Measurements from ENCODE around the gene MPPED2.
"Not testable (repeated sequence)": the region's sequence is repeated elsewhere in the genome, so short reads cannot be mapped to it uniquely, and the experiment has no call there.

MPPED2 gene

GRCh38 chr11:30579415-30580175 is 6.6 kb downstream of the MPPED2 start:
- no peak for DNase-seq (ENCODE audit: low spot score)

GRCh38 chr11:30578406-30578805 is 7.7 kb downstream of the MPPED2 start:
- no peak for DNase-seq (ENCODE audit: low spot score)

GRCh38 chr11:30573951-30574350 is 12.2 kb downstream of the MPPED2 start:
- DNase-seq (ENCODE audit: low spot score): no peak

GRCh38 chr11:30568931-30569330 is 17.2 kb downstream of the MPPED2 start:
- no peak for DNase-seq (ENCODE audit: low spot score)

- no peak for DNase-seq (ENCODE audit: low spot score)
Measured at GRCh38 chr11:30567644-30568043, 18.5 kb downstream of the MPPED2 start.

- no peak for DNase-seq (ENCODE audit: low spot score)
Measured at GRCh38 chr11:30567120-30567519, 19.0 kb downstream of the MPPED2 start.

- DNase-seq (ENCODE audit: low spot score): no peak
Measured at GRCh38 chr11:30566482-30566881, 19.7 kb downstream of the MPPED2 start.

GRCh38 chr11:30565027-30565426 is 21.1 kb downstream of the MPPED2 start:
- no peak for DNase-seq (ENCODE audit: low spot score)

- DNase-seq (ENCODE audit: low spot score): no peak
Measured at GRCh38 chr11:30561691-30562415, 24.3 kb downstream of the MPPED2 start.

- DNase-seq (ENCODE audit: low spot score): no peak
Measured at GRCh38 chr11:30560206-30561106, 25.7 kb downstream of the MPPED2 start.

GRCh38 chr11:30559004-30559403 is 27.1 kb downstream of the MPPED2 start:
- DNase-seq (ENCODE audit: low spot score): no peak

- DNase-seq (ENCODE audit: low spot score): not testable (repeated sequence)
Measured at GRCh38 chr11:30554587-30554986, 31.6 kb downstream of the MPPED2 start.

GRCh38 chr11:30553521-30554110 is 32.5 kb downstream of the MPPED2 start:
- no peak for DNase-seq (ENCODE audit: low spot score)

GRCh38 chr11:30552839-30553238 is 33.3 kb downstream of the MPPED2 start:
- no peak for DNase-seq (ENCODE audit: low spot score)

- DNase-seq (ENCODE audit: low spot score): no peak
Measured at GRCh38 chr11:30550022-30550542, 36.1 kb downstream of the MPPED2 start.

- DNase-seq (ENCODE audit: low spot score): no peak
Measured at GRCh38 chr11:30549565-30549964, 36.6 kb downstream of the MPPED2 start.

GRCh38 chr11:30546334-30546733 is 39.8 kb downstream of the MPPED2 start:
- no peak for DNase-seq (ENCODE audit: low spot score)

GRCh38 chr11:30545507-30545906 is 40.6 kb downstream of the MPPED2 start:
- no peak for DNase-seq (ENCODE audit: low spot score)

- DNase-seq (ENCODE audit: low spot score): no peak
Measured at GRCh38 chr11:30543066-30543465, 43.1 kb downstream of the MPPED2 start.

GRCh38 chr11:30540781-30541180 is 45.4 kb downstream of the MPPED2 start:
- no peak for DNase-seq (ENCODE audit: low spot score)

- no peak for DNase-seq (ENCODE audit: low spot score)
Measured at GRCh38 chr11:30538251-30538650, 47.9 kb downstream of the MPPED2 start.

- no peak for DNase-seq (ENCODE audit: low spot score)
Measured at GRCh38 chr11:30535818-30536217, 50.3 kb downstream of the MPPED2 start.

Data from germinal center (tissue), 1 donor.